Measurements from ENCODE around the gene SS18L1. TPM values are rescaled to one million over a fixed set of nuclear protein-coding genes. Genes with fewer than 3 reads are reported as not detected.
"Not testable (repeated sequence)": the region's sequence is repeated elsewhere in the genome, so short reads cannot be mapped to it uniquely, and the experiment has no call there.

Gene SS18L1
- total RNA-seq: 10 to 100 TPM; 16.5 to 17.9 TPM

- Mint-ChIP-seq H3K27me3 (no peaks in the 10 kb centered on the region), H3K27ac (peak within 1 kb of the TSS; percentile 92), H3K4me3 (peak within 1 kb of the TSS; percentile 92), H3K9me3 (no peaks in the 10 kb centered on the region), H3K36me3 (ENCODE audit: low read depth) (peaks cover 41% of the 10 kb centered on the region), H3K4me1 (peaks cover 21% of the 10 kb centered on the region)
- ATAC-seq (replicated peaks): peak; percentile 87
Observed at GRCh38 chr20:62143081-62143956, at the start of gene SS18L1, which contains the start of gene PSMA7. TSS of gene SS18L1 (plus strand) at chr20:62143769. CDS start at chr20:62143821, 52 bp downstream. TSS of gene PSMA7 (minus strand) at chr20:62143394. CDS start at chr20:62143303, 91 bp downstream.

- Mint-ChIP-seq H3K9me3 (peaks cover 4% of the 10 kb centered on the region), H3K4me3 (no peak overlapping the region), H3K36me3 (ENCODE audit: low read depth) (no peaks in the 10 kb centered on the region), H3K27ac (no peak overlapping the region), H3K27me3 (peaks cover 5% of the 10 kb centered on the region), H3K4me1 (no peaks in the 10 kb centered on the region)
- ATAC-seq (replicated peaks): no peak
Observed at GRCh38 chr20:62096421-62097380, 46.9 kb upstream of the SS18L1 start.

- no peaks in the 10 kb centered on the region for H3K4me1 Mint-ChIP-seq
Observed at GRCh38 chr20:62097881-62098407, 45.6 kb upstream of the SS18L1 start.

GRCh38 chr20:62101078-62101477, 42.5 kb upstream of the SS18L1 start:
- no peak for ATAC-seq (replicated peaks)
- Mint-ChIP-seq H3K4me3 (no peak overlapping the region), H3K36me3 (ENCODE audit: low read depth) (no peaks in the 10 kb centered on the region), H3K4me1 (no peaks in the 10 kb centered on the region), H3K9me3 (peaks cover 12% of the 10 kb centered on the region), H3K27ac (no peak overlapping the region), H3K27me3 (peaks cover 3% of the 10 kb centered on the region)

More at GRCh38 chr20:62097881-62098407, 45.6 kb upstream of the SS18L1 start:
- H3K27me3 Mint-ChIP-seq: no peaks in the 10 kb centered on the region
- H3K36me3 Mint-ChIP-seq (ENCODE audit: low read depth): no peaks in the 10 kb centered on the region
- H3K4me3 Mint-ChIP-seq: no peak overlapping the region
- no peak for ATAC-seq (replicated peaks)
- no peak overlapping the region for H3K27ac Mint-ChIP-seq
- H3K9me3 Mint-ChIP-seq: peaks cover 4% of the 10 kb centered on the region

- no peak overlapping the region for H3K27ac Mint-ChIP-seq
- H3K9me3 Mint-ChIP-seq: peaks cover 22% of the 10 kb centered on the region
- H3K36me3 Mint-ChIP-seq (ENCODE audit: low read depth): no peaks in the 10 kb centered on the region
- H3K27me3 Mint-ChIP-seq: peaks cover 3% of the 10 kb centered on the region
- ATAC-seq (replicated peaks): no peak
- no peak overlapping the region for H3K4me3 Mint-ChIP-seq
- H3K4me1 Mint-ChIP-seq: no peaks in the 10 kb centered on the region
Observed at GRCh38 chr20:62103508-62104233, 39.9 kb upstream of the SS18L1 start.

GRCh38 chr20:62104234-62104789, 39.3 kb upstream of the SS18L1 start:
- Mint-ChIP-seq H3K27me3 (peaks cover 3% of the 10 kb centered on the region), H3K36me3 (ENCODE audit: low read depth) (peaks cover 3% of the 10 kb centered on the region), H3K27ac (no peak overlapping the region), H3K9me3 (peaks cover 25% of the 10 kb centered on the region), H3K4me3 (no peak overlapping the region), H3K4me1 (no peaks in the 10 kb centered on the region)
- no peak for ATAC-seq (replicated peaks)

- peaks cover 26% of the 10 kb centered on the region for H3K9me3 Mint-ChIP-seq
- no peak overlapping the region for H3K27ac Mint-ChIP-seq
- H3K4me1 Mint-ChIP-seq: no peaks in the 10 kb centered on the region
- no peak overlapping the region for H3K4me3 Mint-ChIP-seq
- H3K36me3 Mint-ChIP-seq (ENCODE audit: low read depth): peaks cover 6% of the 10 kb centered on the region
- ATAC-seq (replicated peaks): no peak
- H3K27me3 Mint-ChIP-seq: peaks cover 3% of the 10 kb centered on the region
Observed at GRCh38 chr20:62104791-62105345, 38.7 kb upstream of the SS18L1 start.

GRCh38 chr20:62105592-62105991, 38.0 kb upstream of the SS18L1 start:
- no peak for ATAC-seq (replicated peaks)

GRCh38 chr20:62111148-62111547, 32.4 kb upstream of the SS18L1 start:
- H3K36me3 Mint-ChIP-seq (ENCODE audit: low read depth): peaks cover 6% of the 10 kb centered on the region
- no peak for ATAC-seq (replicated peaks)
- no peaks in the 10 kb centered on the region for H3K27me3 Mint-ChIP-seq
- H3K4me1 Mint-ChIP-seq: no peaks in the 10 kb centered on the region
- no peak overlapping the region for H3K4me3 Mint-ChIP-seq
- no peak overlapping the region for H3K27ac Mint-ChIP-seq
- H3K9me3 Mint-ChIP-seq: peaks cover 19% of the 10 kb centered on the region

More at GRCh38 chr20:62105592-62105991, 38.0 kb upstream of the SS18L1 start:
- Mint-ChIP-seq H3K4me3 (no peak overlapping the region), H3K27ac (no peak overlapping the region), H3K27me3 (peaks cover 3% of the 10 kb centered on the region), H3K4me1 (no peaks in the 10 kb centered on the region), H3K36me3 (ENCODE audit: low read depth) (peaks cover 6% of the 10 kb centered on the region), H3K9me3 (peaks cover 26% of the 10 kb centered on the region)

GRCh38 chr20:62112368-62112767, 31.2 kb upstream of the SS18L1 start:
- Mint-ChIP-seq H3K27ac (no peak overlapping the region), H3K36me3 (ENCODE audit: low read depth) (peaks cover 6% of the 10 kb centered on the region), H3K4me3 (no peak overlapping the region), H3K9me3 (peaks cover 14% of the 10 kb centered on the region), H3K27me3 (no peaks in the 10 kb centered on the region), H3K4me1 (peaks cover 3% of the 10 kb centered on the region)
- no peak for ATAC-seq (replicated peaks)

GRCh38 chr20:62114894-62115293, 28.7 kb upstream of the SS18L1 start:
- Mint-ChIP-seq H3K4me3 (no peak overlapping the region), H3K27ac (no peak overlapping the region), H3K27me3 (no peaks in the 10 kb centered on the region), H3K9me3 (peaks cover 5% of the 10 kb centered on the region), H3K36me3 (ENCODE audit: low read depth) (no peaks in the 10 kb centered on the region), H3K4me1 (peaks cover 5% of the 10 kb centered on the region)
- no peak for ATAC-seq (replicated peaks)

GRCh38 chr20:62115800-62116407, 27.7 kb upstream of the SS18L1 start:
- H3K27me3 Mint-ChIP-seq; ATAC-seq (replicated peaks); H3K27ac Mint-ChIP-seq; H3K4me1 Mint-ChIP-seq; H3K4me3 Mint-ChIP-seq; H3K36me3 Mint-ChIP-seq (ENCODE audit: low read depth); H3K9me3 Mint-ChIP-seq: not testable (repeated sequence)

All from activated T-helper 17 cell treated with anti-CD3 and anti-CD28 coated beads, Interleukin-2, amount 50 U/mL, for 72 hours (primary cell).